ENCODE data around the gene KDM2A.

The KDM2A gene

GRCh38 chr11:67118801-67119584 lies at the start of gene KDM2A:
KDM2A (plus strand) TSS chr11:67119263; CDS start chr11:67121317, 2,054 bp downstream.
- TF ChIP-seq CTCF (IDR thresholded peaks at IDR 0.05), result peak; percentile 23

DNA sequence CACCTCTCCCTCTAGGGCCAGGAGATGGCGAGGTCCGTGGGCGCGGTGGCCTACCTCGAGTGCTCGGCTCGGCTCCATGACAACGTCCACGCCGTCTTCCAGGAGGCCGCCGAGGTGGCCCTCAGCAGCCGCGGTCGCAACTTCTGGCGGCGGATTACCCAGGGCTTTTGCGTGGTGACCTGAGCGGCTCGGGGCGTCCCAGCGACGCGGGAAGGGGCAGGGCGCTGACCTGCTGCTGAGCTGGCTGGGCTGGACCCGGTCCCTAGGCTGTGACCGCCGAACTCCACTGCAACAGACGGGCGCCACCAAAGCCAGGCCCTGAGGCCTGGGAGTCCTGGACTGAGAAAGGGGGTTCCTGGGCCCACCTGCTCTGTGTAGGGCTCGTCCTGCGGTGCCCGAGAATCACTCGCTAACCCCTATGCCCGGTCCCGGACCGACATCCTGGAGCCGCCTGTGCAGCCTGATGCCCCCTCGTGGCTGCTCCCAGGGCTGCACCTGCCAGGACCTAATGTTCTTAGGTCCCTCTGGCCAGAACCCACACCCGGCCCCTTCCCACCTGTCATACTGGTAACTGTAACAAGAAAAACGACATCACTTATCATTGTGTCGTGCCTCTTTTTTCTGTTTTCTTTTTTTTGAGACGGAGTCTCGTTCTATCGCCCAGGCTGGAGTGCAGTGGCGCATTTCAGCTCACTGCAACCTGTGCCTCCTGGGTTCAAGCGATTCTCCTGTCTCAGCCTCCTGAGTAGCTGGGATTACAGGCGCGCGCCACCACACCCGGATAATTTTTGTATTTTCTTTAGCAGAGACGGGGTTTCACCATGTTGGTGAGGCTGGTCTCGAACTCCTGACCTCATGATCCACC lies 47.4 kb upstream of the KDM2A start:
- peak; percentile 52 for TF ChIP-seq CTCF (IDR thresholded peaks at IDR 0.05)

GRCh38 chr11:67072295-67072694 lies 46.8 kb upstream of the KDM2A start:
- no peak for TF ChIP-seq CTCF (IDR thresholded peaks at IDR 0.05)

- no peak for TF ChIP-seq CTCF (IDR thresholded peaks at IDR 0.05)
Measured at GRCh38 chr11:67073908-67074307, 45.2 kb upstream of the KDM2A start.

- no peak for TF ChIP-seq CTCF (IDR thresholded peaks at IDR 0.05)
Measured at GRCh38 chr11:67076202-67076601, 42.9 kb upstream of the KDM2A start.

DNA sequence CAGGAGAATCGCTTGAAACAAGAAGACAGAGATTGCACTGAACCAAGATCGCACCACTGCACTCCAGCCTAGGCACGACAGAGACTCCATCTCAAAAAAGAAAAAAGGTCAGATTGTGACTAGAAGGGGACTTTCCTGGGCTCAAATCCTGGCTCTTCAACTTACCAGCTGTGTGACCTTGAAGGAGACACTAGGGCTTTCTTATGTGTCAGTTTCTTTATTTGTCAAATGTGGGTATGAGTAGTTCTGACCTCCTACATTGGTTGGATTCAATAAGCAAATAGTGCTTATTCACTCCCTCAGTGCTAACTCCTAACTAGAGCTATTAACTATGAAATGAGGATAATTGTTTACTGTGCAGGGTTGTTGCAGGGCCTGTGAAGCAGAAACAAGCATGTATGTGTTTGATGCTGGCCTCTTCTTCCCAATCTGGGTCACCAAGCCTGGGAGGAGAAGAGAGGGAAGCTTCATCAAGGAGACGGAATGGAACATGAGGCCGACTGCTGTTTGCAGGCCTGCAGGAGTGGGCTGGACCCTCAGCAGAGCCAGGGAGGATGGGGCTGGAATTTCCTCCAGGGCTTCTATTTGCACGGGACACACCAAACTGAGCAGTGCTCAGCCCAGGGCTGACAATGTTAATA lies 39.9 kb upstream of the KDM2A start:
- TF ChIP-seq CTCF (IDR thresholded peaks at IDR 0.05), result no peak

DNA sequence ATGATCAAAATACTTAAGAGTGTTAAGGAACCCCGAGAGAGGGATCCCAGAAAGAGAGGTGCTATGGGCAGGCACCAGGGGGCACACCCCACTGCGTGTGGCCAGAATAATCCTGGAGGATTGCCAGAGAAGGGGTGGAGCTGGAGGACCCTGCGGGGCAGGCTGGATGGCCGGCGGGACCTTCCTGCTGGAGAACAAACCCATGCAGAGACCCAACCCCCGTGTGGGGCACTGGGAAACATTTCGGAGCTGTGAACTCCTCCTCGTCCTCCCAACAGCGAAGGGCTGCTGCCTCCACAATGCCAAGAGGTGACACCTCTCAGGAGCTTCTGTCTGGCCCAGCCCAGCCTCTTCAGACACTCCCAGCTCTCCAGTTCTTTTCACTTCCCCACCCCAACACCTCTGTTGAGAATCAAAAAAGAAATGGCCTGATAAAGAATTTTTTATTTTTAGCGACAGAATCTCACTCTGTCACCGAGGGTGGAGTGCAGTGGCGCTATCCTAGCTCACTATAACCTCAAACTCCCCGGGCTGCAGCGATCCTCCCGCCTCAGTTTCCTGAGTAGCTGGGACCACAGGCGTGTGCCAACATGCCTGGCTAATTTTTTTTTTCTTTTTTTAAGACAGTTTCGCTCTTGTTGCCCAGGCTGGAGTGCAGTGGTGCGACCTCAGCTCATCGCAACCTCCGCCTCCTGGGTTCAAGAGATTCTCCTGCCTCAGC lies 36.8 kb upstream of the KDM2A start:
- TF ChIP-seq CTCF (IDR thresholded peaks at IDR 0.05), result no peak

Data from LNCAP (cell line).